ENCODE results near the gene MAGEF1.

MAGEF1 gene

DNA sequence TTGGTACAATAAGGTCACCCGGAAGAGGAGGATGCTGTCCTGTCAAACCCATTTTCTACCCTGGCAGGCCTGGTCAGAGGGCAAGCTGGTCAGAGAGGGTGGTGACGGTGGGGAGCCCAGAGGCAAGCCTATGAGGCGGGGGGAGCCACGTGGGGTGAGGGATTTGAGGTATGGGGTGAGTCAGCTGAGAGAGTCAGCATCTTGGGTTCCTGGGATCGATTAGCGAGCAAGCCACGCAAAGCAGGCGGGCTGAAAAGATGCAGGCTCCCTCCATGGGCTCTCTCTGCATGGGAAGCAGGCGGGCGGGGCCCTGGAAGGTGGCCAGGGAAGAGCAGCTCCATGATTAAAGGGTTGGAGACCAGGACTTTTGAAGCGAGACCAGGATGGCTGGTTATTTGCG is 48.1 kb downstream of the MAGEF1 start:
- TF ChIP-seq, protein P1, sequence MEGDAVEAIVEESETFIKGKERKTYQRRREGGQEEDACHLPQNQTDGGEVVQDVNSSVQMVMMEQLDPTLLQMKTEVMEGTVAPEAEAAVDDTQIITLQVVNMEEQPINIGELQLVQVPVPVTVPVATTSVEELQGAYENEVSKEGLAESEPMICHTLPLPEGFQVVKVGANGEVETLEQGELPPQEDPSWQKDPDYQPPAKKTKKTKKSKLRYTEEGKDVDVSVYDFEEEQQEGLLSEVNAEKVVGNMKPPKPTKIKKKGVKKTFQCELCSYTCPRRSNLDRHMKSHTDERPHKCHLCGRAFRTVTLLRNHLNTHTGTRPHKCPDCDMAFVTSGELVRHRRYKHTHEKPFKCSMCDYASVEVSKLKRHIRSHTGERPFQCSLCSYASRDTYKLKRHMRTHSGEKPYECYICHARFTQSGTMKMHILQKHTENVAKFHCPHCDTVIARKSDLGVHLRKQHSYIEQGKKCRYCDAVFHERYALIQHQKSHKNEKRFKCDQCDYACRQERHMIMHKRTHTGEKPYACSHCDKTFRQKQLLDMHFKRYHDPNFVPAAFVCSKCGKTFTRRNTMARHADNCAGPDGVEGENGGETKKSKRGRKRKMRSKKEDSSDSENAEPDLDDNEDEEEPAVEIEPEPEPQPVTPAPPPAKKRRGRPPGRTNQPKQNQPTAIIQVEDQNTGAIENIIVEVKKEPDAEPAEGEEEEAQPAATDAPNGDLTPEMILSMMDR (IDR thresholded peaks at IDR 0.05) = no peak

DNA sequence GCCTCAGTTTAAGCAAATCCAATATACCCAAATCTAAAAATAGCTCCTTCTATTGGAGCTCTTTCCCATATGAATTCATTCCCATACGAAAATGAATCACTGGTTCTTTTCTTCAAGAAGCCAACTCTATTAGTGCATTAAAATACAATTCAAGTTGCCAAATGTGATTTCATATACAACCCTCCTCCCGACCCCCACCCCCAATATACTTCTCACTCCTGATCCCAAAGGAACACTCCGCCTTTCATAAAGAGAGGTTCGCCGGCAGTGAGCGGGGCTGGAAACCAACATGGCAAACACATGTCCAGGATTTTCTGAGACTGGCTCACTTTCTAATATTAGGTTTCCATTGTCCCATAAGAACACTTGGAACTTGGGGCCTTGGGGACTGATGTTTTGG is 48.5 kb downstream of the MAGEF1 start:
- TF ChIP-seq, protein P1 (IDR thresholded peaks at IDR 0.05) = no peak

DNA sequence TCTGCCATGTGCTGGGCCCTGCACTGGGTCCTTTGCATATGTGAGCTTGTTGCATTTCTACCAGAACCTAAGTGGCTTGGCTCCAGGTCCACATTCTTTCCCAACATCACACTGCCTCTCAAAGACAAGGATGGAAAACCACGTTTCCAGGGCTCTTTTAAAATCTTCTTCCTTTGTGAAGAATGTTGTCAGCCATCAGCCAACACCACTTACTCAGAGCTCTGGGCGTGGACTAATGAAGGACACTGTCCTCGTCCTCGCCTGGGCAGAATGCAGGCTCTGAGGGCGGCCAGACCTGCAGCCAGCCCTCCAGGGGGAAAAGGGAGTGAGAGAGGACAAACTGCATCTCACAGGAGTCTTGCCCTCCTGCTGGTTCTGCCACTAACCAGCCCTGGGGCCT is 49.7 kb downstream of the MAGEF1 start:
- TF ChIP-seq, protein P1 (IDR thresholded peaks at IDR 0.05) = no peak

DNA sequence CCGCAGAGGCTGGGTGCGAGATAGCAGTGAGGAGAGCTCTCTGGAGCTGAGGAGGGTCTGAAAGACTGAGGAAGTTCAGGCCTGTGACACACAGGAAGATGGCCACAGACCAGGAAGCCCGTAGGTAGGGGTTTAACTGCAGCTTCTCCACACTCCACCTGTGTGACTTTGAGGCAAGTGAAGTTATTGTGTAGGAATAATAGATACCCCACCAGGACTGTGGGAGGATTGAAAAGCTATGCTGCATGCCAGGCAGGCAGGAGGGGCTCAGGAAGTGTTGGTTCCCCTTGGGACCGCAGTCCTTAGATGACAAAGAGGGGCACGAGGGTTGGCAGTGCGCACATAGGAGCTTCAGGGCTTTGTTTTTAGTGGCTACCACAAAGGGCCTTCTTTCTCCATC is 50.9 kb downstream of the MAGEF1 start:
- TF ChIP-seq, protein P1 (IDR thresholded peaks at IDR 0.05) = no peak
